ENCODE results near the gene CXCL1.

Gene CXCL1

DNA sequence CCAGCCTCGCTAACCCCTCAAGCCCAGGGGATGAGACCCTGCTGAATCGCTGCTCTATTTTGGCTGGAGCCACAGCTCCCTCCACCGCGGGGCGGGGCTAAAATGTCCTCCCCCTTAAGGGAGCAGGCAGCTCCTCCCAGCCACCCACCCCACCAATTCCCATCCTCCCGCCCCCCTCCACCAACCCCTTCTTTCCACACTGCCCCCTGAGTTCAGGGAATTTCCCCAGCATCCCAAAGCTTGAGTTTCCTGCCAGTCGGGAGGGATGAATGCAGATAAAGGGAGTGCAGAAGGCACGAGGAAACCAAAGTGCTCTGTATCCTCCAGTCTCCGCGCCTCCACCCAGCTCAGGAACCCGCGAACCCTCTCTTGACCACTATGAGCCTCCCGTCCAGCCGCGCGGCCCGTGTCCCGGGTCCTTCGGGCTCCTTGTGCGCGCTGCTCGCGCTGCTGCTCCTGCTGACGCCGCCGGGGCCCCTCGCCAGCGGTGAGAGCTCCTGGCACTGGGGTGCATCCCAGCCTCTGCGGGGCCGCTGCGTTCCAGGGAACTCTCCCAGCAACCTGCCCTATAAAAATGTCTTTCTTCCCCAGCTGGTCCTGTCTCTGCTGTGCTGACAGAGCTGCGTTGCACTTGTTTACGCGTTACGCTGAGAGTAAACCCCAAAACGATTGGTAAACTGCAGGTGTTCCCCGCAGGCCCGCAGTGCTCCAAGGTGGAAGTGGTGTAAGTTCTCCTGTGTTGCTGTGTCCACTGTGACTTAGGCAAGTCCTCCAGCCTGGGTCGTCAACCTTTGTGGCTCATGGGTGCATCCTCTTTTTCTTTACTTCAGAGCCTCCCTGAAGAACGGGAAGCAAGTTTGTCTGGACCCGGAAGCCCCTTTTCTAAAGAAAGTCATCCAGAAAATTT, 32.6 kb upstream of the CXCL1 start, which contains the start of gene CXCL6:
Gene CXCL6 (plus strand): TSS at position 306 of the 907 bp plus-strand sequence. CDS start 73 bp downstream, at position 379.
- ATAC-seq (ENCODE audit: low read depth) (peak; percentile 39; the same call in 2 of the 3 replicates), DNase-seq (ENCODE audit: low spot score) (no peak)
- no peaks in the 10 kb centered on the region for H3K36me3 ChIP-seq (ENCODE audit: low read depth)
- no peak within 1 kb of the TSS for H3K27ac ChIP-seq (ENCODE audit: poor library complexity, severe bottlenecking)
- TF ChIP-seq, protein P1, sequence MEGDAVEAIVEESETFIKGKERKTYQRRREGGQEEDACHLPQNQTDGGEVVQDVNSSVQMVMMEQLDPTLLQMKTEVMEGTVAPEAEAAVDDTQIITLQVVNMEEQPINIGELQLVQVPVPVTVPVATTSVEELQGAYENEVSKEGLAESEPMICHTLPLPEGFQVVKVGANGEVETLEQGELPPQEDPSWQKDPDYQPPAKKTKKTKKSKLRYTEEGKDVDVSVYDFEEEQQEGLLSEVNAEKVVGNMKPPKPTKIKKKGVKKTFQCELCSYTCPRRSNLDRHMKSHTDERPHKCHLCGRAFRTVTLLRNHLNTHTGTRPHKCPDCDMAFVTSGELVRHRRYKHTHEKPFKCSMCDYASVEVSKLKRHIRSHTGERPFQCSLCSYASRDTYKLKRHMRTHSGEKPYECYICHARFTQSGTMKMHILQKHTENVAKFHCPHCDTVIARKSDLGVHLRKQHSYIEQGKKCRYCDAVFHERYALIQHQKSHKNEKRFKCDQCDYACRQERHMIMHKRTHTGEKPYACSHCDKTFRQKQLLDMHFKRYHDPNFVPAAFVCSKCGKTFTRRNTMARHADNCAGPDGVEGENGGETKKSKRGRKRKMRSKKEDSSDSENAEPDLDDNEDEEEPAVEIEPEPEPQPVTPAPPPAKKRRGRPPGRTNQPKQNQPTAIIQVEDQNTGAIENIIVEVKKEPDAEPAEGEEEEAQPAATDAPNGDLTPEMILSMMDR (IDR thresholded peaks at IDR 0.05; ENCODE audit: poor library complexity, severe bottlenecking) = no peak
- no peaks in the 10 kb centered on the region for H3K27me3 ChIP-seq (ENCODE audit: insufficient read depth, poor library complexity, severe bottlenecking)
- H3K4me3 ChIP-seq (ENCODE audit: severe bottlenecking) = no peak within 1 kb of the TSS
- no peaks in the 10 kb centered on the region for H3K9me3 ChIP-seq (ENCODE audit: severe bottlenecking)
- peaks cover 16% of the 10 kb centered on the region for H3K4me1 ChIP-seq (ENCODE audit: insufficient read depth, poor library complexity, severe bottlenecking)

DNA sequence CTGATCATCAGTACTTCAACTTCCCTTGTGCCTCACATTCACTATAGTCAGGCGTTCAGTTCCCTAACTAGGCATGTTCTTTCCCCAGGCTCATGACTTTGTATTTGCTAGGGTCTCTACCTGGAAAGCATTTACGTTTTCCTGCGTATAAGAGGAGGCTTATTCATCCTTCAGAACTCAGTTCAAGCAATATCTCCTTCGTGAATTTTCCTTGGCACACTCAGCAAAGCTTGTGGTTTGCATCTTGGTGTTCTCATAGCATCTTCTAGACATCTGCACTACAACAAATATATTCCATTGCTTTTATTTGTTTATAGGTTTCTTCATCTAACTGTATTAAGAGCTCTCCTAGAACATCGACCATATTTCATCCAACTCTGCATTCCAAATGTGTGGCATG, 30.1 kb upstream of the CXCL1 start:
- no peak overlapping the region for H3K4me3 ChIP-seq (ENCODE audit: severe bottlenecking)
- DNase-seq (ENCODE audit: low spot score) (no peak), ATAC-seq (ENCODE audit: low read depth) (no peak)
- no peaks in the 10 kb centered on the region for H3K27me3 ChIP-seq (ENCODE audit: insufficient read depth, poor library complexity, severe bottlenecking)
- H3K9me3 ChIP-seq (ENCODE audit: severe bottlenecking) = no peaks in the 10 kb centered on the region
- TF ChIP-seq, protein P1 (IDR thresholded peaks at IDR 0.05; ENCODE audit: poor library complexity, severe bottlenecking) = no peak
- no peaks in the 10 kb centered on the region for H3K36me3 ChIP-seq (ENCODE audit: low read depth)
- H3K27ac ChIP-seq (ENCODE audit: poor library complexity, severe bottlenecking) = no peak overlapping the region
- H3K4me1 ChIP-seq (ENCODE audit: insufficient read depth, poor library complexity, severe bottlenecking) = peaks cover 34% of the 10 kb centered on the region

DNA sequence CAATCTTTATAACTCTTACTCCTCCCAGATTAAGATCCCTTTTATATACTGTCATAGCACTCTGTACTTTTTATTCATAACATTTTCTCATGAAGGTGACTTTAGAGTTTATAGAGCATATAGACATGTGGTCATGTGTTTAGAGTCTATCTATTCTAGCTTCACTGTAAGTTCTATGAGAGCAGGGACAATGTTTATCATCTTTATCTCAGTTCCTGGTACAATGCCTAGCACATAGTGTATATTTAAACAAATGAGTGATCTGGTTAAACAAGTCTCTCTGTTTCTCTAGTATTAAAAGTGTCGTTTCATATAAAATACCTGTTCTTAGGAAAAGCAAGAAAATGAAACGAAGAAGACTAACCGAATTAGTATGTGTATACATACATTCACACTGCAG, 29.5 kb upstream of the CXCL1 start:
- no peaks in the 10 kb centered on the region for H3K9me3 ChIP-seq (ENCODE audit: severe bottlenecking)
- no peaks in the 10 kb centered on the region for H3K36me3 ChIP-seq (ENCODE audit: low read depth)
- no peaks in the 10 kb centered on the region for H3K27me3 ChIP-seq (ENCODE audit: insufficient read depth, poor library complexity, severe bottlenecking)
- DNase-seq (ENCODE audit: low spot score) = no peak
- TF ChIP-seq, protein P1 (IDR thresholded peaks at IDR 0.05; ENCODE audit: poor library complexity, severe bottlenecking) = no peak
- peaks cover 41% of the 10 kb centered on the region for H3K4me1 ChIP-seq (ENCODE audit: insufficient read depth, poor library complexity, severe bottlenecking)
- H3K27ac ChIP-seq (ENCODE audit: poor library complexity, severe bottlenecking) = no peak overlapping the region
- ATAC-seq (ENCODE audit: low read depth) = no peak
- no peak overlapping the region for H3K4me3 ChIP-seq (ENCODE audit: severe bottlenecking)

DNA sequence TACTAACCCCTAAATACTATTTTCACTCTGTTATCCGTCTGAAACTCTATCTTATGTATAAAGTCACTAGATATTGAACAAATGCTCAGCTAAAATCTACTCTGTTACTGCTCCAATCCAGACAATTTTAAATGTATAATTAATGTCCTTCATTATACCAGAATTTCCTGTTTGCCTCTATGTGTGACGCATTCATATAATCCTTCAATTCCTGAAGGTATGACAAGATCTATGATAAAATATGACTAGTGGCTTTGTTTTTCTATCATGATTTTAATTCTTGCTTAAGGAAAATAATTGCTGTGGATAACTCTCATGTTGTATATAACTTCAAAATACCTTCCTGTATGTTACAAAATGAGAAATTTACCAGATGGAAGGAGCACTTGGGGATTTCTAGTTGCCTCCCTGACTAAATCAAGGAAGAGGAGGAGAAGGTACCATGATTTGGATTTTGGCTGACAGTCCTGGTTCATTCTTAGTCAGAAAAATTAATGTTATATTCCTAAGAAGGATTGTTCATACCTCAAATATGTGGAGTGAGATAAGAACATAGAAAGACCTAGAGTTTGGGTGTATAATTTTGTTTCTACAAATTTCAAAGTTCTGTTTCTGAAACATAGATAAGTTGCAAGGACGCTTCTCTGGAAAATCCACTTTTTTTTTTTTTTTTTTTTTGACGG, 27.8 kb upstream of the CXCL1 start:
- TF ChIP-seq, protein P1 (IDR thresholded peaks at IDR 0.05; ENCODE audit: poor library complexity, severe bottlenecking) = no peak
- peaks cover 43% of the 10 kb centered on the region for H3K4me1 ChIP-seq (ENCODE audit: insufficient read depth, poor library complexity, severe bottlenecking)
- no peaks in the 10 kb centered on the region for H3K27me3 ChIP-seq (ENCODE audit: insufficient read depth, poor library complexity, severe bottlenecking)
- peak overlapping the region; percentile 80 for H3K27ac ChIP-seq (ENCODE audit: poor library complexity, severe bottlenecking)
- H3K9me3 ChIP-seq (ENCODE audit: severe bottlenecking) = no peaks in the 10 kb centered on the region
- no peak for DNase-seq (ENCODE audit: low spot score)
- no peak; the same call in 2 of the 3 replicates for ATAC-seq (ENCODE audit: low read depth)
- H3K4me3 ChIP-seq (ENCODE audit: severe bottlenecking) = no peak overlapping the region
- no peaks in the 10 kb centered on the region for H3K36me3 ChIP-seq (ENCODE audit: low read depth)
